Activated T-cell treated with anti-CD3 and anti-CD28 coated beads, Interleukin-2, amount 50 U/mL, for 24 hours (primary cell): ENCODE results near the gene TMEM198.

Experiments
- DNase-seq: peaks from one replicate; pipeline ENCODE4 v3.0.0-alpha.2; 2020
- H3K27ac Mint-ChIP-seq: 2 replicates; pipeline ENCODE4 v1.8.0; 2020; ENCODE audit warnings: mild to moderate bottlenecking, mixed read lengths
- H3K27me3 Mint-ChIP-seq: 2 replicates; pipeline ENCODE4 v1.8.0; 2020; ENCODE audit warnings: mixed read lengths
- H3K36me3 Mint-ChIP-seq: 2 replicates; pipeline ENCODE4 v1.8.0; 2020; ENCODE audit warnings: low read depth, mixed read lengths
- H3K4me1 Mint-ChIP-seq: 2 replicates; pipeline ENCODE4 v1.8.0; 2020; ENCODE audit warnings: low read depth, mixed read lengths
- H3K4me3 Mint-ChIP-seq: 2 replicates; pipeline ENCODE4 v1.8.0; 2020; ENCODE audit warnings: mild to moderate bottlenecking, moderate library complexity, mixed read lengths
- H3K9me3 Mint-ChIP-seq: 2 replicates; pipeline ENCODE4 v1.8.0; 2020; ENCODE audit warnings: mixed read lengths

Gene TMEM198

DNA sequence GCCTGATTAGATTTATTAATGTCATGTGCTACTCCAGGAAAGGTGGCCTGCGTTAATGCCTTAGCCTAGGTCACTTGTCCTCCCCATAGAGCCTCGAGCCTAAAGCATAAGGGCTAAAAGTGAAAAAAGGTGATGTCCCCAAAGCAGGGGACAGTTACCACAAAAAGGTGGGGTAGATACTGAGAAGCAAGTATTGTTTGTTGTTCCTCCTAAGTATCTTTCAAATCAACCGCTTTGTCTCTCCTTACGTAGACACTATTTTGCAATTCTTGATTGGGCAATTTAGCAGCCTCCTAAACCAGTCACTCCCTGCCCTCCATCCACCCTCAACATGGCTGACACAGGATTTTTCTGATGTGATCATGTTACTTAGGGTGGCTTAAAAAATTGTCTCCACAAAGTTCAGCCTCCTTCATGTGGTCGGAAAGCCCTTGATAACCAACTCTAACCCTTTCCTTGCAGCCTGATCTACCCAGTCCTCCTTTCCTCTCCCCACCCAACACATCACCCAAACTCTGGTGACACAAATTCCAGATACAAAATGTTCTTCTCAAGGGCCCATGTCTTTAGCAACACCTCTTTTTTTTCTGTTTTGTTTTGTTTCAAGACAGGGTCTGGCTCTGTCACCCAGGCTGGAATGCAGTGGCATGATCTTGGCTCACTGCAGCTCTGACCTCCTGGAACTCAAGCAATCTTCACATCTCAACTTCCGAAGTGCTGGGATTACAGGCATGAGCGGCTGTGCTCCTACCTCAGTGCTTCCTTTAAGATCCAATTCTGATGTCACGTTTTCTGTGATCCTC, 35.2 kb downstream of the TMEM198 start:
- H3K9me3 Mint-ChIP-seq = no peaks in the 10 kb centered on the region
- no peak overlapping the region for H3K4me3 Mint-ChIP-seq
- no peak overlapping the region for H3K27ac Mint-ChIP-seq
- DNase-seq = no peak
- no peaks in the 10 kb centered on the region for H3K36me3 Mint-ChIP-seq
- H3K27me3 Mint-ChIP-seq = peaks cover 30% of the 10 kb centered on the region
- no peaks in the 10 kb centered on the region for H3K4me1 Mint-ChIP-seq

- H3K9me3 Mint-ChIP-seq = no peaks in the 10 kb centered on the region
- no peaks in the 10 kb centered on the region for H3K4me1 Mint-ChIP-seq
- no peak overlapping the region for H3K4me3 Mint-ChIP-seq
- H3K27ac Mint-ChIP-seq = no peak overlapping the region
- H3K36me3 Mint-ChIP-seq = no peaks in the 10 kb centered on the region
- H3K27me3 Mint-ChIP-seq = peaks cover 19% of the 10 kb centered on the region
- no peak for DNase-seq
Measured at GRCh38 chr2:219581346-219581745, 37.5 kb downstream of the TMEM198 start.

GRCh38 chr2:219591091-219591490, 47.3 kb downstream of the TMEM198 start:
- H3K9me3 Mint-ChIP-seq = no peaks in the 10 kb centered on the region
- no peak overlapping the region for H3K4me3 Mint-ChIP-seq
- H3K27me3 Mint-ChIP-seq = peaks cover 5% of the 10 kb centered on the region
- no peaks in the 10 kb centered on the region for H3K4me1 Mint-ChIP-seq
- no peak overlapping the region for H3K27ac Mint-ChIP-seq
- DNase-seq = no peak
- no peaks in the 10 kb centered on the region for H3K36me3 Mint-ChIP-seq

DNA sequence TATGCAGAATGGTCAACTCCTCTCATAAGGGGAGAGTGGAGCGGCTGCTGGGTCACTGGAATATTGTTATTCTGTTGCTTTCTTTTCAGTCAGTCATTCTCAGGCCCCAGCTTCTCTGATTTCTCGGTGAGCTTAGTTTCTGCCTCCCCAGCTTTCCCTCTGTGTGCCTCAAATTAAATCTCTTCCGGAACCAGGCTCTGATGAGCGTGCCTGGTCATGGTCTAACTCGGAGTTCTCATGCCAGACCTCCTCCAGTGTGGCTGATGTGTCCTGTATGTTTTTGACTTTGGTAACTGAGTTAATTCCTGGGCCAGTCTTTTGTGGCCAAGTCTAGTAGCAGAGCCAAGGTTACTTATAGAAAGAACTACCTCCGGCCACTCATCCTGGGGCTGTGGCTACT, 48.9 kb downstream of the TMEM198 start:
- DNase-seq = no peak
- Mint-ChIP-seq H3K4me1 (peaks cover 6% of the 10 kb centered on the region), H3K36me3 (peaks cover 5% of the 10 kb centered on the region), H3K27ac (no peak overlapping the region), H3K27me3 (peaks cover 3% of the 10 kb centered on the region), H3K9me3 (no peaks in the 10 kb centered on the region), H3K4me3 (no peak overlapping the region)

- H3K9me3 Mint-ChIP-seq = no peaks in the 10 kb centered on the region
- H3K4me1 Mint-ChIP-seq = peaks cover 8% of the 10 kb centered on the region
- peaks cover 9% of the 10 kb centered on the region for H3K36me3 Mint-ChIP-seq
- no peak overlapping the region for H3K4me3 Mint-ChIP-seq
- peaks cover 3% of the 10 kb centered on the region for H3K27me3 Mint-ChIP-seq
- H3K27ac Mint-ChIP-seq = no peak overlapping the region
- no peak for DNase-seq
Measured at GRCh38 chr2:219593154-219593553, 49.3 kb downstream of the TMEM198 start.

- peaks cover 3% of the 10 kb centered on the region for H3K27me3 Mint-ChIP-seq
- H3K36me3 Mint-ChIP-seq = peaks cover 12% of the 10 kb centered on the region
Measured at GRCh38 chr2:219595256-219595655, 51.4 kb downstream of the TMEM198 start.

GRCh38 chr2:219596954-219597551, 53.2 kb downstream of the TMEM198 start:
- peaks cover 3% of the 10 kb centered on the region for H3K27me3 Mint-ChIP-seq
- peak overlapping the region; percentile 98 for H3K27ac Mint-ChIP-seq
- H3K36me3 Mint-ChIP-seq = peaks cover 27% of the 10 kb centered on the region
- H3K9me3 Mint-ChIP-seq = no peaks in the 10 kb centered on the region
- H3K4me1 Mint-ChIP-seq = peaks cover 19% of the 10 kb centered on the region
- peak overlapping the region; percentile 97 for H3K4me3 Mint-ChIP-seq
- no peak for DNase-seq

More at GRCh38 chr2:219595256-219595655, 51.4 kb downstream of the TMEM198 start:
- peaks cover 19% of the 10 kb centered on the region for H3K4me1 Mint-ChIP-seq
- no peak overlapping the region for H3K4me3 Mint-ChIP-seq
- DNase-seq = no peak
- H3K27ac Mint-ChIP-seq = no peak overlapping the region
- no peaks in the 10 kb centered on the region for H3K9me3 Mint-ChIP-seq

GRCh38 chr2:219597552-219598307, 53.9 kb downstream of the TMEM198 start, which contains the start of gene STK11IP:
STK11IP (plus strand) TSS chr2:219597857; CDS start chr2:219598120, 263 bp downstream.
- H3K27me3 Mint-ChIP-seq = peaks cover 3% of the 10 kb centered on the region
- H3K4me3 Mint-ChIP-seq = peak within 1 kb of the TSS; percentile 97
- peak; percentile 93 for DNase-seq
- peaks cover 34% of the 10 kb centered on the region for H3K36me3 Mint-ChIP-seq
- peaks cover 19% of the 10 kb centered on the region for H3K4me1 Mint-ChIP-seq
- peak within 1 kb of the TSS; percentile 98 for H3K27ac Mint-ChIP-seq
- no peaks in the 10 kb centered on the region for H3K9me3 Mint-ChIP-seq

DNA sequence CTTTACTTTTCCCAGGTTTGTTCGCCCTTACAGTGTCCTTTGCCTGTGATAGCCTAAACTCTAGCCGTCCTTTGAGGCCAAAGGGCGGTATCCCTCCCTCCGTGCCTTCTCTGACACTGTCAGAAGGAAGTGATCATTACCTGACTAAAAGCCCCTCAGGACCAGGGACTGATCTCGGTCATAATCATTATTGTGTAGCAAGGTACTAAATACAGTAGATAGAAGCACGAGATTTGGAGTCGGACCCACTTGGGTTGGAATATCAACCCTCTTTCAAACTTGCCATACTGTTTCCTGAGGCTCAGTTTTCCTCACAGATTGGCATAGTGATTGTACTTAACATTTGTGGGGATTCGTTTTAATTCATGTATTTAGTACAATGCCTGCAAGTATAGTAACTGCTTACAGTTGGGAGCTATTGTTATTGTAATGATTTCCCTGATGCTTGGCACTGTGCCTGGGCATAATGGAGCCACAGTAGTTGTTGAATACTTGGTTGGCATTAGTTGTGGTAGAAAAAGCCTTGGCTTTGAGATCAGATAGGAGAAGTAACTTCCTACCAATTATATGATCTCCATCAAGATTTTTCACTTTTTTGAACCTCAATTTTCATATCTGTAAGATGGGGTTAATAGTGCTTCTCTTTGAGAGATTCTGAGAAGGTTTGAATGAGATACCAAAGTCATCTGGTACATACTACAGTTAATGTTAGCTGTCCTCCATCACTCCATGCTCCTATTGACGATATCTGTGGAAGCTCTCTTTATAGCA, 54.7 kb downstream of the TMEM198 start:
- Mint-ChIP-seq H3K9me3 (no peaks in the 10 kb centered on the region), H3K27ac (peak overlapping the region; percentile 98), H3K36me3 (peaks cover 38% of the 10 kb centered on the region), H3K4me3 (peak overlapping the region; percentile 97), H3K4me1 (peaks cover 19% of the 10 kb centered on the region), H3K27me3 (peaks cover 3% of the 10 kb centered on the region)
- DNase-seq = no peak
